Measurements from ENCODE around the gene OGFOD3. TPM values are rescaled to one million over a fixed set of nuclear protein-coding genes. Genes with fewer than 3 reads are reported as not detected.

The OGFOD3 gene
- total and polyA plus RNA-seq, 2 donors = 11.2 to 14.1 TPM

DNA sequence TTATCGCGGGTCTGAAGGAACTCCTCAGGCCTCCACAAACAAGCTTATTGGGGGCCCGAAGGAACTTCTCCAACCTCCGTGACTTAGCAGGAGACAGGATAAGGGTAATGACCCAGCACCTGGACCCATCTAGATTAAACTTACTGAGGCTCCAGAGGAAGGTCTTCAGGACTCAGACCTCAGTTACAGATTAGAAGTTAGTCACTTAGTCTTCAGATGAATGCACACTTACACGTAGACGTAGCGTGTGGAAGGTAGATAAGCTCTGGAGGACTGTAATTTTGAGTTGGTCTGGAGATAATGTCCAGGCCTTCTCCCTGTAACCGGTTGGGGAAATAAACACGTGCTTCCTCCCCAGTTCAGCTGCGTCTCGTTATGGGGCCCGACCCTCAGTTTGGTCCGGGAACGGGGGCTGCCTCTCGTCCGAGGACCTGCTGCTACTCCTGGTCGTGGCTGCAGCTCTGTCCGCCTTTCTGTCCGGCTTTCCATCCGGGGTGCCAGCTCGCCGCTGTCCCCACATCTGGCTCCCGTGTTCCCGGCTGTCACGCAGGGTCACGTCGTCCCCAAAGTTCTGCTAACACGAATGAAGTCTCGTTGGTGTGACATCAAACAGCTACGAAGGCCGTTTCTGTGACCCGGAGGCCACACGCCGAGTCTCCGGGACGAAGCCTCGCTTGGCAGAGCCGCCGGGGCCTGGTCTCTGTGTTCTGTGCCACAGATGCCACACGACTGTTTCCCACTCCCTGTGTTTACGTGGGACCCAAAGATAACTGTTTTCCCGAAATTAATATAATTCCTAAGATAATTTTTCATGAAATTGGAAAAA, 73.0 kb downstream of the OGFOD3 start:
- WGBS = 92% methylated on average over 42 of the region's 42 CpGs
- DNase-seq (ENCODE audit: low read depth in 6 of 9, low spot score in 9 of 9) = no peak
- peaks cover 0 to 20% of the 10 kb centered on the region in 2 donors for H3K4me1 ChIP-seq (ENCODE audit: control insufficient read depth in 2 of 2, insufficient read depth in 2 of 2, low read length in 2 of 2)
- no peak overlapping the region for H3K4me3 ChIP-seq (ENCODE audit: low read length in 2 of 2)
- H3K27me3 ChIP-seq (ENCODE audit: control insufficient read depth in 2 of 2, insufficient read depth in 1 of 2, low read length in 1 of 2) = peaks cover 0 to 16% of the 10 kb centered on the region in 2 donors
- H3K27ac ChIP-seq (ENCODE audit: low read depth in 1 of 2, low read length in 1 of 2) = no peak overlapping the region
- H3K36me3 ChIP-seq (ENCODE audit: control insufficient read depth in 2 of 2, insufficient read depth in 2 of 2, low read length in 1 of 2) = no peaks in the 10 kb centered on the region
- H3K9me3 ChIP-seq (ENCODE audit: control insufficient read depth in 2 of 2, insufficient read depth in 1 of 2, low read length in 1 of 2) = peaks cover 2 to 16% of the 10 kb centered on the region in 2 donors

DNA sequence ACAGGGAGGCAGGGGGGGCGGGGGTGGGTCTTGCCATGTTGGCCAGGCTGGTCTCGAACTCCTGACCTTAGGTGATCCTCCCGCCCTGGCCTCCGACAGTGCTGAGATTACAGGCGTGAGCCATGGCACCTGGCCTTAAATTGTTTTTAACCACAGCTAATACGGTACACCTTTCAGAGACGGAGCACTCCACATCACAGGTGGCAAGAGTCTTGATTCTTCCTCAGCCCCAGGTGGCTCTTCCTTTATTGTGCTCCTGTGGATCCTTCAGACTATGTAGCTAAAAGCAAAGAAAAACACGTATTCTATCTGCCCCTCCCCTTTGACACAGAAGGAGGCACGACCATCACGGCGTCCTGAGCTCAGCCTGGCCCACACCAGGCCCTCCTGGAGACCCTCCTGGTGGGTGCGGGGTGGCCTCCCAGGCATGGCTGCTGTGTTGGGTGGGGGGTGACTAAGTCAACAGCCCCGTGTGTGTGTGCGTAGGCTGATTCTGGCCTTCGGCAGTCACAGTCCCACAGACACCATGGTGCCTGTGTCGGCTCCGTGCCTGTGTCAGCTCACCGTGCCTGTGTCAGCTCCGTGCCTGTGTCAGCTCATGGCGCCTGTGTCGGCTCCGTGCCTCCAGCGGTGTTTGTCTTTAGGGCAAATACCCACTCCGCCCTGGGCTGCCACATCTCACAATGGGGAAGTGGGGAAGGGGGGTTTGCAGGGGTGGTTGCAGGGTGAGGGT, 74.0 kb downstream of the OGFOD3 start:
- 74% methylated on average over 24 of the region's 24 CpGs for WGBS
- H3K9me3 ChIP-seq (ENCODE audit: control insufficient read depth in 2 of 2, insufficient read depth in 1 of 2, low read length in 1 of 2) = peaks cover 2 to 17% of the 10 kb centered on the region in 2 donors
- peaks cover 0 to 17% of the 10 kb centered on the region in 2 donors for H3K27me3 ChIP-seq (ENCODE audit: control insufficient read depth in 2 of 2, insufficient read depth in 1 of 2, low read length in 1 of 2)
- H3K4me1 ChIP-seq (ENCODE audit: control insufficient read depth in 2 of 2, insufficient read depth in 2 of 2, low read length in 2 of 2) = peaks cover 0 to 19% of the 10 kb centered on the region in 2 donors
- DNase-seq (ENCODE audit: low read depth in 6 of 9, low spot score in 9 of 9) = no peak
- no peak overlapping the region for H3K4me3 ChIP-seq (ENCODE audit: low read length in 2 of 2)
- H3K36me3 ChIP-seq (ENCODE audit: control insufficient read depth in 2 of 2, insufficient read depth in 2 of 2, low read length in 1 of 2) = no peaks in the 10 kb centered on the region
- H3K27ac ChIP-seq (ENCODE audit: low read depth in 1 of 2, low read length in 1 of 2) = no peak overlapping the region

DNA sequence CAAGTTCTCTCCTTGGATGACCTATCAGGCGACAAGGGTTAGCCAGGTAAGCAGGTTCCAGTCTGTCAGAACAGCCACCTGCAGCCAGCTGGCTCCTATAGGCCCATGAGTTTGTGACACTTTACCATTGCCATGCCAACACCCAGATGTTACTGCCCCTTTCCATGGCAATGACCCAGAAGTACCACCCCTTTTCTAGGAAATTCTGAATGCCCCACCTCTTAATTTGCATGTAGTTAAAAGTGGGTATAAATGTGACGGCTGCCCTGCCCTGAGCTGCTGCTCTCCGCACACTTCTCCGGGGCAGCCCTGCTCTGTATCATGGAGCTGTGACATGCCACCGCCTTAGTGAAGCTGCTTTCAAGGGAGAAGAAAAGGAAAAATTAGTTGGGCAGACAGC, 74.8 kb downstream of the OGFOD3 start:
- peaks cover 0 to 21% of the 10 kb centered on the region in 2 donors for H3K4me1 ChIP-seq (ENCODE audit: control insufficient read depth in 2 of 2, insufficient read depth in 2 of 2, low read length in 2 of 2)
- H3K9me3 ChIP-seq (ENCODE audit: control insufficient read depth in 2 of 2, insufficient read depth in 1 of 2, low read length in 1 of 2) = peaks cover 2 to 17% of the 10 kb centered on the region in 2 donors
- no peak overlapping the region for H3K4me3 ChIP-seq (ENCODE audit: low read length in 2 of 2)
- no peaks in the 10 kb centered on the region for H3K36me3 ChIP-seq (ENCODE audit: control insufficient read depth in 2 of 2, insufficient read depth in 2 of 2, low read length in 1 of 2)
- WGBS = 97% methylated on average over 5 of the region's 5 CpGs
- no peak for DNase-seq (ENCODE audit: low read depth in 6 of 9, low spot score in 9 of 9)
- no peak overlapping the region for H3K27ac ChIP-seq (ENCODE audit: low read depth in 1 of 2, low read length in 1 of 2)
- peaks cover 0 to 14% of the 10 kb centered on the region in 2 donors for H3K27me3 ChIP-seq (ENCODE audit: control insufficient read depth in 2 of 2, insufficient read depth in 1 of 2, low read length in 1 of 2)

DNA sequence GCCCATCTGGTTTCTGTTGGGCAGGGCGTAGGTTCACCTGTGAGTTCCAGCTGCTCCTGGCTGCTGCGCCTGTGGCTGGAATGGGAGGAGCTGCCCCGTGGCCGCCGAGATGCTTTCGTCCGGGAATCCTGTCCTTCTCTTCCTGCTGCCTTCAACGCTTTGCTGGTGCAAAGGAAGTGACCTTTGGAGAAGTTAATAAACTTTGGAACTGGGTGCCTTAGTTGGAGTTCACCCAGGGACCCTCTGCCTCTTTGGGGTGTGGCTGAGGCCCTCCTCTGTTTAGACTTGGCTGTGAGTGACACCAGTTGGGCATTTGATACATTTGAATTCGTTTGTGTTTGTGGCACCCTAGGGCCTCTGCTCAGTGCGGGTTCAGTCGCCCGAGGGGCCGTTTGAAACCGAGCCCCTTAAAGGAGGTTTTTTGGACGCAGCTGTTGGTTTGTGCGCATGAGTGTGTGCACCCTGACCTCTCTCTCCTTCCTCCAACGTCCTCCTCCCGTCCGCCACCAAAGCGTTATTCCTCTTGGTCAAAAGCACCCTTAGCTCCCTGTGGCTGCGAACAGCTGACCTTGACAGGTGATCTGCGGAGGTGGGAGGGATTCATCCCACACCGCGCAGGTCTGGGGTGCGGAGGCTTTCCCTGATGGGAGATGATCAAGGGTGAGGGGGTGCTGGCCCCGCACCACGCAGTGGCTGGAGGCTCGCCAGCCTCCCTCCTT, 75.9 kb downstream of the OGFOD3 start:
- H3K36me3 ChIP-seq (ENCODE audit: control insufficient read depth in 2 of 2, insufficient read depth in 2 of 2, low read length in 1 of 2) = no peaks in the 10 kb centered on the region
- H3K9me3 ChIP-seq (ENCODE audit: control insufficient read depth in 2 of 2, insufficient read depth in 1 of 2, low read length in 1 of 2) = peaks cover 2 to 17% of the 10 kb centered on the region in 2 donors
- H3K4me3 ChIP-seq (ENCODE audit: low read length in 2 of 2) = no peak overlapping the region
- H3K27ac ChIP-seq (ENCODE audit: low read depth in 1 of 2, low read length in 1 of 2) = no peak overlapping the region
- WGBS = 93% methylated on average over 28 of the region's 28 CpGs
- H3K27me3 ChIP-seq (ENCODE audit: control insufficient read depth in 2 of 2, insufficient read depth in 1 of 2, low read length in 1 of 2) = peaks cover 0 to 9% of the 10 kb centered on the region in 2 donors
- peaks cover 0 to 27% of the 10 kb centered on the region in 2 donors for H3K4me1 ChIP-seq (ENCODE audit: control insufficient read depth in 2 of 2, insufficient read depth in 2 of 2, low read length in 2 of 2)
- no peak for DNase-seq (ENCODE audit: low read depth in 6 of 9, low spot score in 9 of 9)

DNA sequence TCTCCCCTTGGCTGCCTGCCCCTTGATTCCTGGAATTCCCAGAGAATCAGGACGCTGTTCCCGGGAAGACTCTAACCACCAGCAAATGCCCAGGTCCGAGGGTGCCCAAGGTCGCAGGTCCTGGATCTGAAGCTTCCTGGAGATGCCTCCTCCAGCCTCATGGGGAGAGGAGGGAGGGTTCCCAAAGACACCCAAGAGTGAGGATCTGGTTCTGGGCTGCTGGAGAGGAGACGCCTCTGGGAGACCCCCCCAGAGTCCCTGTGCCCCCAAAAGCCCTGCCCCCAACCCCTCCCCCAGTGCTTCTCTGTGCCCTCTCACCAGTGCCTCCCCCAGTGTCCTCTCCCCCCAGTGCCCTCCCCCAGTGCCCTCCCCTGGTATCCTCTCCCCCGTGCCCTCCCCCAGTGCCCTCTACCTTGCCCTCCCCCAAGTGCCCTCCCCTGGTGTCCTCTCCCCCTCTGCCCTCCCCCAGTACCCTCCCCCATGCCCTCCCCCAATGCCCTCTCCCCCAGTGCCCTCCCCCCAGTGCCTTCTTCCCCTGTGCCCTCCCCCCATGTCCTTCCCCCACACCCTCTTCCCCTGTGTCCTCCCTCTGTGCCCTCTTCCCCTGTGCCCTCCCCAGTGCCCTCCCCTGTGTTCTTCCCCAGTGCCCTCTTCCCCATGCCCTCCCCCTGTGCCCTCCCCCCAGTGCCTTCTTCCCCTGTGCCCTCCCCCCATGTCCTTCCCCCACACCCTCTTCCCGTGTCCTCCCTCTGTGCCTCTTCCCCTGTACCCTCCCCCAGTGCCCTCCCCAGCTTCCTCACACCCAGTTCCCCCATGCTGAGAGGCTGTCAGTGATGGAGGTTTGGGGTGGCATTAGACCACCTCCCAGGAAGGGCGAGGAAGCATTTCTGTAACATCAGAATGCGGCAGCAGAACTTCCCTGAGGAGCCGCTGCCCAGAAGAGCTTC, 78.5 kb downstream of the OGFOD3 start:
- 83% methylated on average over 10 of the region's 10 CpGs for WGBS

More for the DNA sequence above, 78.5 kb downstream of the OGFOD3 start:
- peaks cover 2 to 17% of the 10 kb centered on the region in 2 donors for H3K9me3 ChIP-seq (ENCODE audit: control insufficient read depth in 2 of 2, insufficient read depth in 1 of 2, low read length in 1 of 2)
- peaks cover 4 to 37% of the 10 kb centered on the region in 2 donors for H3K4me1 ChIP-seq (ENCODE audit: control insufficient read depth in 2 of 2, insufficient read depth in 2 of 2, low read length in 2 of 2)
- H3K36me3 ChIP-seq (ENCODE audit: control insufficient read depth in 2 of 2, insufficient read depth in 2 of 2, low read length in 1 of 2) = no peaks in the 10 kb centered on the region
- H3K27ac ChIP-seq (ENCODE audit: low read depth in 1 of 2, low read length in 1 of 2) = no peak overlapping the region
- no peak overlapping the region for H3K4me3 ChIP-seq (ENCODE audit: low read length in 2 of 2)
- no peak for DNase-seq (ENCODE audit: low read depth in 6 of 9, low spot score in 9 of 9)
- peaks cover 0 to 3% of the 10 kb centered on the region in 2 donors for H3K27me3 ChIP-seq (ENCODE audit: control insufficient read depth in 2 of 2, insufficient read depth in 1 of 2, low read length in 1 of 2)

Other genes starting within 250 kb of the OGFOD3 start
- gene CCDC57, start 205.7 kb downstream of the OGFOD3 start, total RNA-seq = 39.3 TPM
- gene CCDC57, start 205.7 kb downstream of the OGFOD3 start, polyA plus RNA-seq = 122 TPM
- 17.3 TPM for gene SLC16A3, start 189.5 kb downstream of the OGFOD3 start, total RNA-seq
- 30.2 TPM for gene SLC16A3, start 189.5 kb downstream of the OGFOD3 start, polyA plus RNA-seq
- gene CSNK1D, start 144.9 kb downstream of the OGFOD3 start, total RNA-seq = 16.2 TPM
- gene CSNK1D, start 144.9 kb downstream of the OGFOD3 start, polyA plus RNA-seq = 113 TPM
- 67.9 TPM for gene CD7, start 101.0 kb downstream of the OGFOD3 start, total RNA-seq
- gene CD7, start 101.0 kb downstream of the OGFOD3 start, polyA plus RNA-seq = 153 TPM
- gene SECTM1, start 84.8 kb downstream of the OGFOD3 start, total RNA-seq = 7.5 TPM
- 11.7 TPM for gene SECTM1, start 84.8 kb downstream of the OGFOD3 start, polyA plus RNA-seq
- gene TEX19, start 59.3 kb downstream of the OGFOD3 start, total RNA-seq = 0.57 TPM
- 0.02 TPM for gene TEX19, start 59.3 kb downstream of the OGFOD3 start, polyA plus RNA-seq
- gene UTS2R, start 46.8 kb downstream of the OGFOD3 start, total RNA-seq = 0.33 TPM
- gene UTS2R, start 46.8 kb downstream of the OGFOD3 start, polyA plus RNA-seq = 0.07 TPM
- gene HEXD, start 239 bp downstream of the OGFOD3 start, total RNA-seq = 15.9 TPM
- 186 TPM for gene HEXD, start 239 bp downstream of the OGFOD3 start, polyA plus RNA-seq
- gene CYBC1, start 32.2 kb upstream of the OGFOD3 start, total RNA-seq = 80.7 TPM
- gene CYBC1, start 32.2 kb upstream of the OGFOD3 start, polyA plus RNA-seq = 103 TPM
- 60.0 TPM for gene NARF, start 40.2 kb upstream of the OGFOD3 start, total RNA-seq
- 137 TPM for gene NARF, start 40.2 kb upstream of the OGFOD3 start, polyA plus RNA-seq
- gene FOXK2, start 101.1 kb upstream of the OGFOD3 start, total RNA-seq = 30.9 TPM
- gene FOXK2, start 101.1 kb upstream of the OGFOD3 start, polyA plus RNA-seq = 31.1 TPM
- gene WDR45B, start 229.9 kb upstream of the OGFOD3 start, total RNA-seq = 33.0 TPM
- gene WDR45B, start 229.9 kb upstream of the OGFOD3 start, polyA plus RNA-seq = 67.0 TPM

Data from thymus (tissue), 11 donors.